Body of pancreas (tissue), 4 donors: ENCODE results near the gene MTMR1.

ENCODE experiments used
- CTCF ChIP-seq, 7 experiments: fragments of 450-650 bp in 4 of 7; fragments of 200-600 bp in 3 of 7; sonication (generic) in 3 of 7; IDR thresholded peaks; one replicate each; pipeline ENCODE4 v1.5.1; 2016 to 2019; ENCODE audit warnings: antibody characterized with exemption in 7 of 7
- POLR2A ChIP-seq, 3 donors: fragments of 450-650 bp; IDR thresholded peaks; one replicate each; pipeline ENCODE4 v1.6.1; 2016; ENCODE audit warnings: antibody characterized with exemption in 3 of 3, mild to moderate bottlenecking in 2 of 3

GRCh38 chrX:150643958-150644357 is 49.2 kb upstream of the MTMR1 start:
- TF ChIP-seq POLR2A (IDR thresholded peaks at IDR 0.05) = no peak
- no peak for TF ChIP-seq CTCF (IDR thresholded peaks at IDR 0.05)
